Stimulated activated CD8-positive, alpha-beta memory T cell treated with anti-CD3 and anti-CD28 coated beads, Interleukin-12 subunit alpha, Interleukin-12 subunit beta, amount 100 ng/mL, for 1 hour (primary cell): ENCODE measurements around the gene ADPGK.
"Not testable (repeated sequence)": the region's sequence is repeated elsewhere in the genome, so short reads cannot be mapped to it uniquely, and the experiment has no call there.

Experiments used
- DNase-seq: peaks from one replicate; pipeline ENCODE4 v3.0.0-alpha.2; 2020; ENCODE audit warnings: low read depth

Gene ADPGK

DNA sequence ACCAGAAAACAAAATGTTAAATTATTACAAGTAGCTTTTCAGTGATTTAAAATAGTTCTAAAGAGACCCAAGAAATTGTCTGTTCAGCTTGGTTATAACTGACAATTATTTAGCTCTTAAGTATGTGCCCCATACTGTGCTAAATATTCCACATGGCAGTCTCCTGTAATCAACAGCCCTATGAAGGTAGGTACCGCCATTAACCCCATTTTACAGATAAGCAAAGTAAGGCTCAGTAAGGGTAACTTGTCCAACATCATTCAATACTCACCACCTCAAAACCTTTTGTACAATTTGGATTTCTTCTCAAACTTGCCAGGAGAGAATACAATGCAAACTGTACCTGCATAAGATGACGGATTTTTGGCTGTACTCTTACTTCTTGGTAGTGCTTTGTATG, 33.9 kb downstream of the ADPGK start:
- no peak for DNase-seq

DNA sequence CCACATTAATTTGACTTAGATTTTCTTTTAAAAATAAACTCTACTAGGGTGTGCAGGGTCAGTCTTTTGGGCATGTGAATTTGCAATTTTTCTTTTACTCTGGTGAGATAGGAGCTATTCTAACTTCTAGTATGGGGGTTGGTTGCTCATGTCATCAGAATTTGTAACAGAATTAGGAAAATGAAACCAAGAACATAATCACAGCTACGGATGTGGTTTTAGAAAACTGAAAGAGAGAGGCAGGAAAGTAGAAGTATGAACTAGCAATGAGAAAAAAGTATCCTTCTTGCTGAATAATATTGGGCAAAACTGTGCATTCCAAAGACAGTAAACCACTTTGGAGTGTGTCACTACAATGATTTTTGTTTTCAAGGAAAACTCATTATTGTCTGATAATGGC, 43.3 kb downstream of the ADPGK start:
- no peak for DNase-seq

DNA sequence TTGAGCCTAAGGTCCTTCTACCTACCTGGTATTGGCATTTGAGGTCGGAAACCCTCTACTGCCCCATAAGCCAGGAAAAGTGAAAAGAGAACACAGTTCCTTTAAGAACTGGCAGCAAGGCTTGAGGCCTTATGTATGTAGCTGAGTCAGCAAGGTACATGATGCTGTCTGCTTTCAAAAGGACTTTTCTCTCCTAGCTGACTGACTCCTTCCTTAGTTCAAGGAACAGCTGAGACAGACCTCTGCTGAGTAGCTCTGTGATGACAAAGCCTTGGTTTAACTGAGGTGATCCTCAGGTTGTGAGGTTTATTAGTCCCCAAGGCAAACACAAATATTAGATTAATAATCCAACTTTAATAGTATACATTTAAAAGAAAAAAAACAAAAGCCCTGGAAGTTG, 45.8 kb downstream of the ADPGK start:
- DNase-seq = no peak

DNA sequence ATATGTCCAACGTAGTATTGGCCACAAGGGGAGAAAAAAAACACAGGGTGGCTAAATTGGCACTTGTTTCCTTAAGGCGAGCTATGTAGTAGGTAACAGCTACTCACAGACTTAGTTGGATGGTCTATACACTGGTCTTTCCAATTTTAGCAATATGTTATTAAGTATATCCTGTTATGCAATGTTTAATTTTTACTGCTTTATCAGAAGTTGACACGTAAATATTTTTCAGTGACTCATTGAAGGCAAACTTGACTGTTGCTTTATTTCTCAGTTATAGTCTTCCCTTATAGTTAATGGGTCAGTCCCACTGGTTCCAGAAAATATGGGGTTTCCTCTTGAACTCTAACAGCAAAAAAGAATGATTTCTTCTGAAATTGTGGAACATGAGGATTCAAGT, 46.5 kb downstream of the ADPGK start:
- no peak for DNase-seq

DNA sequence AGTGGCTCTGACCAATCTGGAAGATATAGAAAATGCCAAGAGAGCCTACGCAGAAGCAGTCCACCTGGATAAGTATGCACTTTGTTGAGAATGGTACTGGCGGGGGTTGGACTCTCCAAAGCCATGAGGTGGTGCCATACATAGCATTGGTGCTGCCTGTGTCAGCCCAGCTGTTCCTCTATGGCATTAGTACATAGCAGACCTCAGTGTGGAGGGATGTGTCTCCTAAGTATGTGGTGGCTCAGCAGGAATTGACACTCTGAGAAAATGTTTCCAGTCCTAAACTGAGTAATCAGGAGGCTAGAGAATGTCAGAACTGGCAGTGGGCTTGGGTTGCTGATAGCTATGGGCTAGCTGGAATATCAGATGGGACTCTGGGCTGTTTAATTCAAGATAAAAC, 48.4 kb downstream of the ADPGK start:
- DNase-seq = no peak

DNA sequence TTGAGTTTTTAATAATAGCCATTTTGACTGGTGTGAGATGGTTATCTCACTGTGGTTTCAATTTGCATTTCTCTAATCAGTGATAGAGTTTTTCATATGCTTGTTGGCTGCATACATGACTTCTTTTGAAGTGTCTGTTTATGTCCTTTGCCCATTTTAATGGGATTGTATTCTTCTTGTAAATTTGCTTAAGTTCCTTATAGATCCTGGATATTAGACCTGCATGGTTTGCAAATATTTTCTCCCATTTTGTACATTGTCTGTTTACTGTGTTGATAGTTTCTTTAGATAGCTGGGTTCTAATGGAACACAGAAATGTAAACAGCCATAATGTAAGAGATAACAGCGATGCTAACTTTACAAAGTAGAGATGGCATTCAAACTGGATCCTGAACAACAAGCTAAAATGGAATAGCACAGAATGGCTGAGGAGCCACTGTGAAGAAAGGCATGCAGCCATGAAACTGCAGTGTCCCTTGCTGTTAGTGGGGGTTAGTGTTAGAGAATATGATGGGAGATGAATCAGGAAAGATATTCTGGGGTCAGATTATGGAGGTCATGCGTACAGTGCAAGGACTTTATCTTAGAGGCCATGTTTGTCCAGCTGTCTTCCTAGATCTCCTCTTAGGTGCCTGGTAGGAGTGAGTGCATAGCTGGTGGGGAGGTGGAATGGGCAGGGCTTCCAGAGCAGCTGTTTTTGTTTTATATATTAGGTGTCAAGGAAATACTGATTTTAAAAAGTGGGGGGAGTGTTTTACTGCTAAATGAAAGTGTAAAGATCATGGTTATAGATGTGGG, 49.4 kb downstream of the ADPGK start:
- DNase-seq = no peak

DNA sequence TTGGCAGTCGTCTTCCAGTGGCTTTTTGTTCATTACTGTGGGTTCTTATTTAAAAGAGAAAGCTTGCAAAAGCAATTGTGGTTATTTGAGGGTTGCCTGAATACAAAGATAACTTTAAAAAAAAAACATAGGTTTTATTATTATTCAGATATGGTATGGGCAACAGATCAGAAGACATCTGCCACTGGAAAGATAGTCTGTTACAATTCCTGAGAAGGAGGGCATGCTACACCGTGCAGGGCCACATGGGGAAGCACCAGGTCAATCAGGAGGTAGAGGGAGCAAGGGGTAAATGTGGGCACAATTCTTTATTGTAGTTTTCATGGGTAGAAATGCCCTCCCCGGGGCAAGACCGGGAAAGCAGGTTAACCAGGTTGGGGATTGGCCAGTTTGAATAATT, 51.0 kb downstream of the ADPGK start:
- DNase-seq = no peak

DNA sequence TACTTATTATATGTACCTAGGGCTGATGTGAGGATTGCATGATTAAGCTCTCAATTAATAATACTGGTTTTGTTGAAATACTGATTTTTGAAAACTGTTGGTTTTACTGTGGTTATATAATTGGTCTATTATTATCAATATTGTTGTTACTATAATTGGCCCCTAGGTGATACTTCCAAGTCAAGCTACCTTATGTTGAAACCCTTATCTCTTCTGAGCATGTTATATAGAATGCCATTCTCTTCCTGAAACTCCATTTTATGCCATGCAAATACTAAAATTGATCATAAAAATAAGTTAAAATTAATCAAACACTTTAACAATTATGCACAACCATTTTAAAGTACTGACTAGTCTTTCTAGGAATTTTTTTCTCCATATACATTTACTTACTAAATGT, 51.5 kb downstream of the ADPGK start:
- DNase-seq = no peak

DNA sequence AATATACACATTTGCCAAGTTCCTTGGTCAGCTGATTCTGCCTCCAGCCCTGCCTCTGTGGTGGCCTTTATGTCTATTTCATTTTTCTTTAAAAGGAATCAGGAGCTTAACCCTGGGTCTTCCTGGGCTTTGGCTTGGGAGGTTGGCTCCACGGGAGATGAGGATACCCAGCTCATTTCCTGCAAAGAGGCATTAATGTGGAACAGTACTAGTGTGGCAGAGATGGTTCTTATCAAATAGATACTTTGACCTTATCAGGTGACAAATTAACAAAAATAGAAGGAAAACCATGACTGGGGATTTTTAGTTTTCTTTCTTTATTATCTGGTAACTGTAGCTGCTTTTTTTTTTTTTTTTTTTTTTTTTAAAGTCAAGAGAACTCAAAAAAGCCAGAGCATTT, 54.7 kb downstream of the ADPGK start:
- DNase-seq = no peak

DNA sequence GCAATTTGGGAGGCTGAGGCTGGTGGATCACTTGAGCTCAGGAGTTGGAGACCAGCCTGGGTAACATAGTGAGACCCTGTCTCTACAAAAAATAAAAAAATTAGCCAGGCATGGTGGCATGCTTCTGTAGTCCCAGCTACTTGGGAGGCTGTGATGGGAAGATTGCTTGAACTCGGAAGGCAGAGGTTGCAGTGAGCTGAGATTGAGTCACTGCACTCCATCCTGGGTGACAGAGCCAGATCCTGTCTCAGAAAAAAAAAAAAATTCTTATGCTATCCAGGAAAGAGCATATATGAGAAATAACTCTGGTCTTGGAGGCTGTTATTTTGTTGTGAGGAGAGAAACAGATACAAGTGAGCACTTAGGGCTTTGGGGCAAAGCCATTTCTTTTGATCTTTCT, 55.3 kb downstream of the ADPGK start:
- DNase-seq = not testable (repeated sequence)

DNA sequence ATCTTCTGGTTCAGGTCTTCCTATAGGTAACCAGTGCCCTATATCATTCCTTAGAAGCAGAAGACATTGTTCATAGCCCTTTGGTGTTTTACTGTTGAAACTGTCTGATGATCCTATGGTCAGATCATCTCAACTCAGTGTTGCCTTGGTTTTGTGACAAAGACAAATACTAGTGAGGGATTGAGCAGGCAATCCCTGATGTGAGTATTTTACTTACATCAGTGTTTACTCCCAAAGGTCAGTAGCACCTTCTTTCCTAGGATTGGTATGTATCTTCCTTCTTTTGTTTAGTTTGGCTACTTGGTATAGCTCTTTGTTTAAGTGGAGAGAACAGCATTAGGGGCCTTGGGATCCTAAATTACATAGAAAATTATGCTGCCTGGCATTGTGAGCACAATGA, 56.4 kb downstream of the ADPGK start:
- no peak for DNase-seq

DNA sequence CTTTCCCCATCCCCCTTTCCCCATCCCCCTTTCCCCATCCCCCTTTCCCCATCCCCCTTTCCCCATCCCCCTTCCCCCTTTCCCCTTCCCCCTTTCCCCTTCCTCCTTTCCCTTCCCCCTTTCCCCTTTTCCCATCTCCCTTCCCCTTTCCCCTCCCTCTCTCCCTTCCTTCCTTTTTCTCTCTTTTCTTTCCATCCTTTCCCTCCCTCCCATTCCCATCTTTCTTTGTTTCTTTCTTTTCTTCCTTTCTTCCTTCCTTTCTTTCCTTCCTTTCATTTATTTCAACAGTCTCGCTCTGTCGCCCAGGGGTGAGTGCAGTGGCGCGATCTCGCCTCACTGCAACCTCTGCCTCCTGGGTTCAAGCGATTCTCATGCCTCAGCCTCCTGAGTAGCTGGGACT, 57.7 kb downstream of the ADPGK start:
- DNase-seq = not testable (repeated sequence)

DNA sequence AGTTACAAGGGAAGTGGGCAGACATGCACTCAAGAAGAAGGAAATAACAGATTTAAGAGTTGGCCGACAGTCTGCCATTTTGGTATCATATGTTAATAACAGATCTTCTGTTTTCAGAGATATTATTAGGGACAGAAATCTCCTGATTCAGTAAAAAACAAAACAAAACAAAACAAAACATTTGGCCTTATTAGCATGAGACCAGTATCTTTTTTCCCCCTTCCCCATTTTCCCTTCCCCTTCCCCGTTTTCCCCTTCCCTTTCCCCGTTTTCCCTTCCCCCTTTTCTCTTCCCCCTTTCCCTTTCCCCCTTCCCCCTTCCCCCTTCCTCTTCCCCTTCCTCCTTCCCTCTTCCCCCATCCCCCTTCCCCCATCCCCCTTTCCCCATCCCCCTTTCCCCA, 58.1 kb downstream of the ADPGK start:
- DNase-seq = no peak

DNA sequence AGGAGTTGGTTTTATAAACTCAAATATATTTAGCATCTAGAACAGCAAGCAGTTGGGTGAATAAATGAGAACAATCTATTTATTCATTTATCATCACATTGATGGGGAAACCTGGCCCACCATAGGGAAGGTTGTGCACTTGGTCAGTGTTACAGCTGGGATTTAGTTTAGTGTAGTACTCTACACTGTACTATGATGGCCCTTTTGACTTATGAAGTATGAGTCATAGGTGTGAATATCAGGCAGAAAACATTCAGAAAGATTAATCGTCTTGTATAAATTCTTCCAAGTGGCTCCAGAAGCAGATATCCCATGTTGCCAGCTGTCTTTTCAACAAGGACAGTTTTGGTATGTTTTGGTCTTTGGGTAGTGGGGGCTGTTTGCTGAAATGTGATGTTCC, 59.5 kb downstream of the ADPGK start:
- no peak for DNase-seq

DNA sequence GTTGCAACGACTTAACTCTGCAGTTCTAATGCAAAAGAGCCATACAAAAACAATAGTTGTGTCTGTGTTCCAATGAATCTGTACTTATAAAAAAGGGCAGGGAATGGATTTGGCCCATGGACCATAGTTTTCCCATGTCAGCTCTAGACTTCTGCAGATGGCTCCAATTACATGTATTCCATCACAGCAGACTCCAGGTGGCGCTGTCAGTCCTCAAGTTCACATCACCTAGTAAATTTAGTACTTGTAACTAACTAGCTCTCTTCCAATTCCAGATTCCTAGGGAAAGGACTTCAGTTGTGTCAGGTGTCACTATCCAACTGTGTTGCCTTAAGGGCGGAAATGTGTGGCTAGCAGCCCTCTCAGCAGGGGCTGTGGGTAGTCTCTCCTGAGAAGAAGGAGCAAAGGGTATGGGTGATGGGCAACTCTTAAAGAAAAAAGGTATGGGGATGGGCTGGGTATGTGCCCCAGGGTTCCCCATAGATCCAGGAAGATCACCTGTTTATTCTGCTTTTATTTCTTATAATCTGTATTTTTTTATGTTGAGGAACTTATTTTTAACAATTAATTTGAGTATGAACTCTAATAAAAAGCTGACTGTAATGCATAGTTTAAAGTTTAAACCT, 61.4 kb downstream of the ADPGK start:
- peak; percentile 58 for DNase-seq

DNA sequence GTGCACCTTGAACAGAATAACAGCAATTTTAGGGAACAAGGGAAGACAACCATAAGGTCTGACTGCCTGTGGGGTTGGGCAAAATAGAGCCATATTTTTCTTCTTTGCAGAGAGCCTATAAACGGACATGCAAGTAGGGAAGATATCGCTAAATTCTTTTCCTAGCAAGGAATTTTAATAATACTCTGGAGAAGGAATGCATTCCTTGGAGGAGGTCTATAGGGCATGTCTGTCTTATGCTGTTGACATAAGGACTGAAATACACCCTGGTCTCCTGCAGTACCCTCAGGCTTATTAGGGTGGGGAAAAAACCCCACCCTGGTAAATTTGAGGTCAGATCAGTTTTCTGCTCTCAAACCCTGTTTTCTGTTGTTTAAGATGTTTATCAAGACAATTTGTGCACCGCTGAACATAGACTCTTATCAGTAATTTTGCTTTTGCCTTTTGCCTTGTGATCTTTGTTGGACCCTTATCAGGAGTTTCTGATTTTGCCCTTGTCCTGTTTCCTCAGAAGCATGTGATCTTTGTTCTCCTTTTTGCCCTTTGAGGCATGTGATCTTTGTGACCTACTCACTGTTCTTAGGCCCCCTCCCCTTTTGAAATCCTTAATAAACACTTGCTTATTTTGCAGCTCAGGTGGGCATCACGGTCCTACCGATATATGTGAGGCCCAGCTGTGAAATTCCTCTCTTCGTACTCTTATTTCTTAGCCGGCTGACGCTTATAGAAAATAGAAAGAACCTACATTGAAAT, 74.8 kb downstream of the ADPGK start:
- not testable (repeated sequence) for DNase-seq

DNA sequence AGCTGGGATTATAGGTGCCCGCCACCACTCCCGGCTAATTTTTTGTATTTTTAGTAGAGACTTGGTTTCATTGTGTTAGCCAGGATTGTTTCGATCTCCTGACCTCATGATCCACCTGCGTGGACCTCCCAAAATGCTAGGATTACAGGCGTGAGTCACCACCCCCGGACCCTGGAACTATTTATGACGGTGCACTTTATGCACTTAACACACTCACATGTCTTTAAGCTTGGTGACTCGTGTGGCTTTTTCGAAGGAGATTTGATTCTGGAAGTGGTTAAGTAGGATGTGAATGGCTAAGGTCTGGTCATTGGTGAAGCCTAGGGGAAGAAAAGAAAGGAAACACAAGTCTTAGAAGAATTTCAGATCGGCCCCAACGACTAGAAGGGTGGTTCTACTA, 77.3 kb downstream of the ADPGK start:
- no peak for DNase-seq
